Activated T-cell treated with anti-CD3 and anti-CD28 coated beads, Interleukin-2, amount 50 U/mL, for 72 hours (primary cell): ENCODE data around the gene SKAP1. TPM values are rescaled to one million over a fixed set of nuclear protein-coding genes. Genes with fewer than 3 reads are reported as not detected.
"Not testable (repeated sequence)": the region's sequence is repeated elsewhere in the genome, so short reads cannot be mapped to it uniquely, and the experiment has no call there.

Experiments used
- ATAC-seq, 2 donors: fragments of 150-1000 bp; cut with Tn5 transposase; replicated peaks in 1 of 2; 2 replicates each; pipeline ENCODE4 v1.10.0; 2021; ENCODE audit warnings: moderate library complexity in 2 of 2, mild to moderate bottlenecking in 1 of 2
- DNase-seq, 2 donors: peaks; one replicate each; pipeline ENCODE4 v3.0.0; 2021 to 2022; ENCODE audit warnings: mixed read lengths in 1 of 2
- H3K27ac Mint-ChIP-seq: one replicate; pipeline ENCODE4 v1.8.0; 2022; ENCODE audit warnings: mild to moderate bottlenecking, moderate library complexity, mixed read lengths
- H3K27me3 Mint-ChIP-seq: one replicate; pipeline ENCODE4 v1.8.0; 2022; ENCODE audit warnings: low read depth, mixed read lengths
- H3K36me3 Mint-ChIP-seq, 2 donors: one replicate each; pipeline ENCODE4 v1.8.0; 2022; ENCODE audit warnings: mixed read lengths in 2 of 2, mild to moderate bottlenecking in 1 of 2; ENCODE audit not compliant: insufficient read depth in 2 of 2
- H3K4me1 Mint-ChIP-seq: one replicate; pipeline ENCODE4 v1.8.0; 2022; ENCODE audit warnings: low read depth, mixed read lengths
- H3K4me3 Mint-ChIP-seq, 2 donors: one replicate each; pipeline ENCODE4 v1.8.0; 2022; ENCODE audit warnings: mild to moderate bottlenecking in 2 of 2, mixed read lengths in 2 of 2, moderate library complexity in 2 of 2
- H3K9me3 Mint-ChIP-seq, 2 donors: one replicate each; pipeline ENCODE4 v1.8.0; 2022; ENCODE audit warnings: mixed read lengths in 2 of 2
- total RNA-seq, 2 donors: library from RNA; stranded (reverse); gene quantifications; one replicate each; pipeline ENCODE4 v1.2.3, GENCODE V29; 2022

Gene SKAP1
- total RNA-seq, 2 donors from 2014 or later: 96.6 to 108 TPM

DNA sequence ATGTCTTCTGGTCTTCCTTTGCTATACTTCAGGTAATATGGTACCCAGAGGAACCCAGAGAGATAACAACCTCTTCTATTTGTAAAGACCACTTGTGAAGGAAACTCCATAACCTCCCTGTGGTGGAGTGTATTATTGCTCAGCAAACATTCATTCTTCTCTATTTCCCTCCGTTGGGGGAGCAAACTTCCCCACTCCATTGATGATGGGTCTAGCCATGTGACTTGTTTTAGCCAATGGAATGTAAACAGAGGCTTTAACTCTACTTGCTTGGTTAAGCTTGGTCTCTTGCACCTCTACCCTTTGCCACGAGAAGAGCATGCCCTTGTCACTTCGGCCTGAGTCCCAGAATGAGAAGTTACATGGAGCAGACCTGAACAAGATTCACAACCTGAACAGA is 30.0 kb upstream of the SKAP1 start:
- Mint-ChIP-seq H3K4me3 (no peak overlapping the region), H3K27me3 (no peaks in the 10 kb centered on the region), H3K36me3 (no peaks in the 10 kb centered on the region), H3K4me1 (peaks cover 38% of the 10 kb centered on the region), H3K27ac (no peak overlapping the region), H3K9me3 (no peaks in the 10 kb centered on the region)
- DNase-seq (no peak), ATAC-seq (no peak)

DNA sequence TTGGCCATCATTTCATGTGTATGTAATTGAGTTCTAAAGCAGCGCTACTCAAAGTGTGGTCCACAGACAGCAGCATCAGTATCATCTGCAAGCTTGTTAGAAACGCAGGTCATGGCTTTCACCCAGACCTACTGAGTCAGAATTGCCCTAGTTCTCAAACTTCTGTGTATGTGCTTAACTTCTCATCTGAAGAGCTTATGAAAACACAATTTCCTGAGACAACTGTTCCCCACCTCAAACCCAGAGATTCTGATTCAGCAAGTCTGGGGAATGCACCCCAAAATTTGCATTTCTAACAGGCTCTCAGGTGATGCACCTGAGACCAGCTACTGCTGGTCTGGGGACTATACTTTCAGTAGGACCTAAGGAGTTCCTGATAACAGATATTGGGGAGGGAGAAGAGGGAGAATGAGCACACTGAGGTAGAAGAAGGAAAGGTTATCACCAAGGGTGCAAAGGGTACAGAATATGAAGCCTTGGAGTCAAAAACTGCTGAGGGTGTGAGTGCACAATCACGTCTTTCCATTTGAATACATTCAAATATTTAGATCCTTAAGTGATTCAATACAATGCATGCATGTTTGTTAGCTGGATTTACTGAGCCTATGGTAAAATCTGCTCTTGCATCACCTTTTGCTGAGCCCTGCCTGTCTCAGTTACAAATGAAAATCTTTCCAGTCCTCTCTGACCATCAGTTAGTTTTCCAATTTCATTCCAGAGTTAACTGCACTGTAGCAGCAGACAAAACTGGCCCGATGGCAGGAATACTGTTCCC is 29.2 kb upstream of the SKAP1 start:
- DNase-seq (peak; percentile 50 to 51), ATAC-seq (peak; percentile 84 to 86)
- Mint-ChIP-seq H3K27ac (no peak overlapping the region), H3K4me3 (peak overlapping the region in 1 of 2 donors; percentile 22), H3K9me3 (no peaks in the 10 kb centered on the region), H3K27me3 (no peaks in the 10 kb centered on the region), H3K4me1 (peaks cover 46% of the 10 kb centered on the region), H3K36me3 (no peaks in the 10 kb centered on the region)

- Mint-ChIP-seq H3K4me1 (peaks cover 66% of the 10 kb centered on the region), H3K9me3 (no peaks in the 10 kb centered on the region), H3K36me3 (peaks cover 0 to 2% of the 10 kb centered on the region in 2 donors), H3K4me3 (peak overlapping the region; percentile 71), H3K27ac (no peak overlapping the region), H3K27me3 (no peaks in the 10 kb centered on the region)
- peak; percentile 63 for ATAC-seq
- peak; percentile 73 to 81 for DNase-seq
Observed at GRCh38 chr17:48457080-48457836, 27.2 kb upstream of the SKAP1 start.

GRCh38 chr17:48456589-48456988 is 26.6 kb upstream of the SKAP1 start:
- no peaks in the 10 kb centered on the region for H3K9me3 Mint-ChIP-seq
- ATAC-seq: peak; percentile 72 to 73
- no peaks in the 10 kb centered on the region for H3K27me3 Mint-ChIP-seq
- peak overlapping the region; percentile 71 for H3K4me3 Mint-ChIP-seq
- H3K27ac Mint-ChIP-seq: no peak overlapping the region
- peaks cover 0 to 2% of the 10 kb centered on the region in 2 donors for H3K36me3 Mint-ChIP-seq
- peaks cover 72% of the 10 kb centered on the region for H3K4me1 Mint-ChIP-seq
- peak; percentile 50 to 58 for DNase-seq

GRCh38 chr17:48455791-48456190 is 25.8 kb upstream of the SKAP1 start:
- Mint-ChIP-seq H3K4me3 (no peak overlapping the region), H3K27ac (no peak overlapping the region)

DNA sequence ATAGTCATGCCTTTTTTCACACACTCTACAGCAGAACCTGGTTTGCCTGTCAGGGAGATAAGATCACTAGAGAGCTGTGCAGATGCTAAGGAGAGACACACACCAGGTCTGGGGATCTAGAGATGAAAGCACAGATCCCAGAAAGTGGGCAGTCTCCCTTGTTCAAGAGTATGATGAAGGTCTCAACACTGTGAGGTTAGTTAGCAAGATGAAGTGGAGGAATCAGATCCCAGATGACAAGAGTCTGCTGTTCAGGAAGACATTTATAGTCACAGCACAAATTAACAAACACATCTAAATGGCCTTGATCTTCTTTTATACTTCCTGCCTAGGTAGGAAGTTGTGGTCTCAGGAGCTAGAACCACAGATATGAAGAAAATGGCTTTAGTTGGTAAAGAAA is 23.4 kb upstream of the SKAP1 start:
- DNase-seq (no peak), ATAC-seq (peak in 1 of 2 donors; percentile 16)
- Mint-ChIP-seq H3K27ac (peak overlapping the region; percentile 81), H3K4me1 (peaks cover 76% of the 10 kb centered on the region), H3K27me3 (no peaks in the 10 kb centered on the region), H3K4me3 (peak overlapping the region; percentile 44 to 65), H3K9me3 (no peaks in the 10 kb centered on the region), H3K36me3 (peaks cover 0 to 2% of the 10 kb centered on the region in 2 donors)

More at GRCh38 chr17:48455791-48456190, 25.8 kb upstream of the SKAP1 start:
- no peaks in the 10 kb centered on the region for H3K27me3 Mint-ChIP-seq
- peaks cover 0 to 2% of the 10 kb centered on the region in 2 donors for H3K36me3 Mint-ChIP-seq
- no peaks in the 10 kb centered on the region for H3K9me3 Mint-ChIP-seq
- ATAC-seq (no peak), DNase-seq (no peak)
- peaks cover 77% of the 10 kb centered on the region for H3K4me1 Mint-ChIP-seq

DNA sequence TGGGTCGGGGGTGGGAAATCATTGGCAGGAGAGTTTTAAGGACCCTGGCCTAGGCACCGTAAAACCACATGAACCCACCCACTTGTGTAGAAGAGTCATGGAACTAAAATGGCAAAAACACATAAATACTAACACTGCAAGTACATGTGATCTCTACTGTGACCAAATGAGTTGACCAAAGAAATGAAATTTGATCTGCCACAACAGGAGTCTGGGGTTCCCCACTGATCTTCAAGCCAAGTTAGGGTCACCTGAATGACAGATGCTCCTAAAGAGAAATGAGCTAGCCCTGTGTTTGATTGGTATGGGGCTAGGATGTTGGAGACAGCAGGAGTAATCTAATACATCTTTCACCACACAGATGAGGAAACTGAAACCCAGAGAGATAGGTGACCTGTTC is 21.5 kb upstream of the SKAP1 start:
- no peak overlapping the region for H3K4me3 Mint-ChIP-seq

GRCh38 chr17:48449335-48449734 is 19.3 kb upstream of the SKAP1 start:
- H3K4me1 Mint-ChIP-seq: peaks cover 60% of the 10 kb centered on the region
- not testable (repeated sequence) for H3K9me3 Mint-ChIP-seq, ATAC-seq, H3K27ac Mint-ChIP-seq, H3K4me3 Mint-ChIP-seq, DNase-seq, H3K27me3 Mint-ChIP-seq, H3K36me3 Mint-ChIP-seq

More for the DNA sequence above, 21.5 kb upstream of the SKAP1 start:
- H3K36me3 Mint-ChIP-seq: peaks cover 0 to 2% of the 10 kb centered on the region in 2 donors
- no peaks in the 10 kb centered on the region for H3K27me3 Mint-ChIP-seq
- H3K4me1 Mint-ChIP-seq: peaks cover 61% of the 10 kb centered on the region
- H3K27ac Mint-ChIP-seq: no peak overlapping the region
- ATAC-seq (peak in 1 of 2 donors; percentile 23), DNase-seq (no peak)
- H3K9me3 Mint-ChIP-seq: no peaks in the 10 kb centered on the region

DNA sequence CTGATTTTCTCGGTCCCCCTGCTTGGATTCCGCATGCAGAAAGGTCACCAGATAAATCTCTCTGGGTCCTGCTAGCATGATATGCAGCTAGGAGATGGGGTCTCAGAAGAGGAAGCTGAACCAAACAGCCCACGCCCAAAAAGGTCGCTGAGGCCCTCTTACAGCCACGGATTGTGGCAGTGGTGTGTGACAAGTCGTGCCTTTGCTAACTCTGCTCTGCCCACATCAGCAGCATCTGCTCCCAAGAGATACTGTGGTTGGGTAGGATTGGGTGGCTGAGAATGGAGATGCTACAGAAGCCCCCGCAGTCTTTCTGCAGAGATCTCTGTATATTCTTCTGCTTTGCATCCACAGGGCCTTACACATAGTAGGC is 15.2 kb upstream of the SKAP1 start:
- DNase-seq: no peak
- peaks cover 60% of the 10 kb centered on the region for H3K4me1 Mint-ChIP-seq
- H3K4me3 Mint-ChIP-seq: no peak overlapping the region
- H3K36me3 Mint-ChIP-seq: no peaks in the 10 kb centered on the region
- no peak for ATAC-seq
- no peaks in the 10 kb centered on the region for H3K27me3 Mint-ChIP-seq
- H3K9me3 Mint-ChIP-seq: peaks cover 3 to 6% of the 10 kb centered on the region in 2 donors
- H3K27ac Mint-ChIP-seq: no peak overlapping the region

DNA sequence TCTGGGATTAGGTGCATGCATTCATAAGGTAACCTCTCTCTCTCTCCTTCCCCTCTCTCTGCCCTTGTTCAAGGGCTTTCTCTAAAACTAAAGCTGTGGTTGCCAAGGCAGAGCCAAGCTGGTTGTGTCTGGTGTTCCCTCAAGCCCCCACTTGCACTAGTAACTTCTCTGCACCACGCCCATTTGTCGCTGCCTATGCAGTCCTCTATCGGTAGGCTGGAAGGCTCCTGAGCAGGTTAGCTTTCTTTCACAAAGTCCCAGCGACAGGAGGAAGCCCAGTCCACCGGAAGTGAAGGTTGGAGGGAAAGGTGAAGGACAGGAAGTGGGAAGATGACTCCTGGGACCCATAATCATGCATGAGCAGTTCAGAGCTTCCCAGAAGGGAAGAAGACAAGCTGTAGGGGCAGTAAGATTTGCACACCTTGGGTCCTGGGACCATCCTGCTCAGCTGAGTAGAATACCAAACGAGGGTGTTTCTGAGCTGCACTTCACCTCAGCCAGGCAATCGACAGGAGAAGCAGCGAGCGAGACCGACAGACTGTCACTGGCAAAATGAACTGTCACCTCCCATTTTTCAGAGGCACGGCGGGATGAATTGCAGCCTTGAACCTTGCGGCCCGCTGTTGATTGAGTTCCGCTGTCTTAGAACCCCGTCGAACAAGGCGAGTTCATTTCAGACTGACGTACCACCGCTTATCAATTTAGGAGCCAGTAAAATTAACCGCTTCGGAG is 14.7 kb upstream of the SKAP1 start:
- Mint-ChIP-seq H3K36me3 (no peaks in the 10 kb centered on the region), H3K4me3 (peak overlapping the region; percentile 78 to 80), H3K9me3 (peaks cover 3 to 6% of the 10 kb centered on the region in 2 donors), H3K27ac (peak overlapping the region; percentile 55), H3K27me3 (no peaks in the 10 kb centered on the region), H3K4me1 (peaks cover 63% of the 10 kb centered on the region)
- DNase-seq: peak; percentile 34 to 37
- ATAC-seq: peak; percentile 38 to 47

DNA sequence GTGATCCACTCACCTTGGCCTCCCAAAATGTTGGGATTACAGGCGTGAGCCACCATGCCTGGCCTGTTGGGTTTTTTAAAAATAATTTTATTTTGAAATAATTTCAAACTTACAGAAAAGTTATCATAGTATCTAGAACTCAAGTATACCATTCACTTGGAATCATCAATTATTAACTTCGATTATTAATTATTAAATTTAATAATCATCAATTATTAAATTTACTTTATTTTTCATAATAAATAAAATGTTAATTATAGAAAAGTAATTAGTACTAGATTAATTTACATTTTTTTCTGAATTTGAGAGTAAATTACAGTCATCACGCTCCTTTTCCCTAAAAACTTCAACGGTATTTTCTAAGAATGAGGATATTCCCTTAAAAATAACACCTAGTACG is 13.7 kb upstream of the SKAP1 start:
- ATAC-seq: no peak
- peaks cover 3 to 6% of the 10 kb centered on the region in 2 donors for H3K9me3 Mint-ChIP-seq
- no peak overlapping the region for H3K27ac Mint-ChIP-seq
- peaks cover 71% of the 10 kb centered on the region for H3K4me1 Mint-ChIP-seq
- H3K27me3 Mint-ChIP-seq: no peaks in the 10 kb centered on the region
- no peaks in the 10 kb centered on the region for H3K36me3 Mint-ChIP-seq
- no peak for DNase-seq
- peak overlapping the region in 1 of 2 donors; percentile 80 for H3K4me3 Mint-ChIP-seq

DNA sequence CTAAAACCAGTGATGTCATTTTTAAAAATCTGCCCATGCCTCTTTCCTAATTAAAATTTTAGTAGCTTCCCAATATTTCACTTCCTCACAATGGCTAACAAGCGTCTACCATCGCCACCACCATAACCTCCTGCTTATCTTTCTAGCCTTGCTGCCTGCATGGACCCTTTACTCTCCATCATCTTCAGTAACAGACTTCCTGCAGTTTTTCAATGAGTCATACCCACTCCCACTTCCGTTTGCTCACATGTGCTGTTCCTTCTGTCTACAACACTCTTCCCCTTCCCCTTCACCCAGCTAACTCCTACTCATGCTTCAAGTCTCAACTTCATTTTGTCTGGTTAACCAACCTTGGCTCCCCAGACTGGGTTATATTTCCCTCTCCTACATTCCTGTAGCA is 12.8 kb upstream of the SKAP1 start:
- Mint-ChIP-seq H3K4me3 (peak overlapping the region; percentile 9 to 27), H3K9me3 (peaks cover 3 to 6% of the 10 kb centered on the region in 2 donors), H3K27me3 (no peaks in the 10 kb centered on the region), H3K36me3 (no peaks in the 10 kb centered on the region), H3K4me1 (peaks cover 79% of the 10 kb centered on the region), H3K27ac (peak overlapping the region; percentile 60)
- ATAC-seq: no peak
- DNase-seq: no peak

- DNase-seq: no peak
- Mint-ChIP-seq H3K4me3 (peak overlapping the region in 1 of 2 donors; percentile 81), H3K27me3 (no peaks in the 10 kb centered on the region), H3K9me3 (peaks cover 3 to 6% of the 10 kb centered on the region in 2 donors), H3K27ac (peak overlapping the region; percentile 89), H3K4me1 (peaks cover 89% of the 10 kb centered on the region), H3K36me3 (no peaks in the 10 kb centered on the region)
- no peak for ATAC-seq
Observed at GRCh38 chr17:48441862-48442261, 11.8 kb upstream of the SKAP1 start.
